GM12892 (cell line): ENCODE data around the gene NPR2.

Experiments
- DNase-seq: peaks from one replicate; pipeline ENCODE4 v3.0.0; 2011; ENCODE audit not compliant: insufficient read length
- FAIRE-seq: peaks from 2 replicates; lab custom pipeline; 2011; peaks lifted over from hg19 to GRCh38; lab: Jason Lieb, UNC
- POLR2A ChIP-seq: IDR thresholded peaks from 2 replicates; pipeline ENCODE4 v1.6.1; 2011; ENCODE audit warnings: low read depth, low read length, control low read depth
- POLR2AphosphoS5 ChIP-seq: IDR thresholded peaks from 2 replicates; pipeline ENCODE4 v1.6.1; 2011; ENCODE audit warnings: low read depth, low read length, control low read depth
- TAF1 ChIP-seq: IDR thresholded peaks from 2 replicates; pipeline ENCODE4 v1.6.1; 2011; ENCODE audit warnings: low read depth, mild to moderate bottlenecking, control low read depth, low read length, borderline replicate concordance

The NPR2 gene

GRCh38 chr9:35826071-35826701 lies 34.8 kb downstream of the NPR2 start:
- DNase-seq, result no peak

GRCh38 chr9:35827486-35827885 lies 36.1 kb downstream of the NPR2 start:
- no peak for DNase-seq
- no peak for TF ChIP-seq TAF1
- TF ChIP-seq POLR2AphosphoS5, result no peak
- TF ChIP-seq POLR2A, result no peak
- no peak for FAIRE-seq

More at GRCh38 chr9:35826071-35826701, 34.8 kb downstream of the NPR2 start:
- TF ChIP-seq POLR2A, result no peak
- TF ChIP-seq POLR2AphosphoS5, result no peak
- TF ChIP-seq TAF1, result no peak
- FAIRE-seq, result peak; percentile 85

GRCh38 chr9:35828716-35829083 lies 37.3 kb downstream of the NPR2 start, which contains the start of gene FAM221B:
Gene FAM221B (minus strand): TSS chr9:35828732. CDS start chr9:35826161, 2,571 bp downstream.
- TF ChIP-seq POLR2AphosphoS5, result no peak
- TF ChIP-seq POLR2A, result no peak
- TF ChIP-seq TAF1, result no peak
- FAIRE-seq, result no peak
- DNase-seq, result no peak

GRCh38 chr9:35829084-35829763 lies 37.8 kb downstream of the NPR2 start, which contains the start of gene TMEM8B:
Gene TMEM8B (plus strand): TSS chr9:35829228. CDS start chr9:35829448, 220 bp downstream.
- no peak for TF ChIP-seq TAF1
- FAIRE-seq (peak; percentile 89), DNase-seq (peak; percentile 97)

GRCh38 chr9:35829764-35830096 lies 38.3 kb downstream of the NPR2 start:
- FAIRE-seq (no peak), DNase-seq (no peak)
- TF ChIP-seq TAF1 (no peak), POLR2A (no peak), POLR2AphosphoS5 (no peak)

- no peak for DNase-seq
- FAIRE-seq, result no peak
- TF ChIP-seq TAF1 (no peak), POLR2A (no peak), POLR2AphosphoS5 (no peak)
Measured at GRCh38 chr9:35831040-35831439, 39.6 kb downstream of the NPR2 start.

GRCh38 chr9:35832814-35833213 lies 41.4 kb downstream of the NPR2 start:
- no peak for DNase-seq
- TF ChIP-seq POLR2A (no peak), POLR2AphosphoS5 (no peak), TAF1 (no peak)
- no peak for FAIRE-seq

GRCh38 chr9:35834260-35835215 lies 43.1 kb downstream of the NPR2 start:
- no peak for FAIRE-seq
- no peak for DNase-seq
- TF ChIP-seq POLR2AphosphoS5 (no peak), TAF1 (no peak), POLR2A (no peak)

- no peak for DNase-seq
- TF ChIP-seq TAF1, result no peak
- TF ChIP-seq POLR2A, result no peak
- TF ChIP-seq POLR2AphosphoS5, result no peak
- no peak for FAIRE-seq
Measured at GRCh38 chr9:35835216-35835632, 43.8 kb downstream of the NPR2 start.

- peak; percentile 60 for FAIRE-seq
- TF ChIP-seq POLR2AphosphoS5 (no peak), TAF1 (no peak), POLR2A (no peak)
Measured at GRCh38 chr9:35835766-35836165, 44.4 kb downstream of the NPR2 start.

GRCh38 chr9:35836595-35836994 lies 45.2 kb downstream of the NPR2 start:
- FAIRE-seq, result no peak
- no peak for TF ChIP-seq POLR2AphosphoS5
- no peak for TF ChIP-seq POLR2A
- no peak for TF ChIP-seq TAF1
- no peak for DNase-seq

More at GRCh38 chr9:35835766-35836165, 44.4 kb downstream of the NPR2 start:
- no peak for DNase-seq
